ENCODE data around the gene ZCCHC14. TPM values are rescaled to one million over a fixed set of nuclear protein-coding genes. Genes with fewer than 3 reads are reported as not detected.
A peak's percentile ranks its signal among the peaks of the same experiment; 100 is the strongest.
"Not testable (repeated sequence)": the region's sequence is repeated elsewhere in the genome, so short reads cannot be mapped to it uniquely, and the experiment has no call there.

The ZCCHC14 gene
- total RNA-seq, 1 experiment from 2014 or later, result 45.4 TPM

- H3K27me3 Mint-ChIP-seq (ENCODE audit: unreplicated experiment), result no peaks in the 10 kb centered on the region
- CTCF ChIA-PET, result interaction anchor here (0.9 to 1.2 kb wide), 2 partner anchors 19 to 194 kb away, joined by 4 to 5 read pairs; no protein-coding TSS in a partner anchor
- H3K27ac Mint-ChIP-seq (ENCODE audit: unreplicated experiment), result peak overlapping the region; percentile 95
- peaks cover 71% of the 10 kb centered on the region for H3K36me3 Mint-ChIP-seq (ENCODE audit: insufficient read depth, unreplicated experiment)
- H3K4me3 Mint-ChIP-seq (ENCODE audit: low read depth, unreplicated experiment), result peak overlapping the region; percentile 55
- peak; percentile 95 for DNase-seq
- H3K9me3 Mint-ChIP-seq (ENCODE audit: low read depth, unreplicated experiment), result no peaks in the 10 kb centered on the region
- TSS peak; percentile 37 for BruUV-seq (replicated peaks)
- peaks cover 32% of the 10 kb centered on the region for H3K4me1 Mint-ChIP-seq (ENCODE audit: low read depth, unreplicated experiment)
- no peak for TF ChIP-seq CTCF (IDR thresholded peaks at IDR 0.05; ENCODE audit: unreplicated experiment)
- intact Hi-C loops (cut with micrococcal nuclease; ENCODE audit: unreplicated experiment), result no loop called here
Observed at GRCh38 chr16:87387942-87388817, 104.6 kb downstream of the ZCCHC14 start.

- Mint-ChIP-seq H3K36me3 (ENCODE audit: insufficient read depth, unreplicated experiment) (peaks cover 60% of the 10 kb centered on the region), H3K4me3 (ENCODE audit: low read depth, unreplicated experiment) (peak overlapping the region; percentile 90), H3K4me1 (ENCODE audit: low read depth, unreplicated experiment) (peaks cover 57% of the 10 kb centered on the region)
- intact Hi-C loops (cut with micrococcal nuclease; ENCODE audit: unreplicated experiment); DNase-seq; BruUV-seq (replicated peaks); H3K27ac Mint-ChIP-seq (ENCODE audit: unreplicated experiment); H3K27me3 Mint-ChIP-seq (ENCODE audit: unreplicated experiment); H3K9me3 Mint-ChIP-seq (ENCODE audit: low read depth, unreplicated experiment): not testable (repeated sequence)
- CTCF ChIA-PET, result interaction anchor here (0.6 to 2.1 kb wide), 2 partner anchors 56 to 68 kb away, joined by 3 to 9 read pairs; partner anchors contain the start of gene C16orf95
Observed at GRCh38 chr16:87384875-87385167, 108.0 kb downstream of the ZCCHC14 start.

- no peak for TF ChIP-seq CTCF (IDR thresholded peaks at IDR 0.05; ENCODE audit: unreplicated experiment)
- Mint-ChIP-seq H3K9me3 (ENCODE audit: low read depth, unreplicated experiment) (no peaks in the 10 kb centered on the region), H3K36me3 (ENCODE audit: insufficient read depth, unreplicated experiment) (peaks cover 55% of the 10 kb centered on the region), H3K4me1 (ENCODE audit: low read depth, unreplicated experiment) (peaks cover 52% of the 10 kb centered on the region), H3K4me3 (ENCODE audit: low read depth, unreplicated experiment) (peak overlapping the region; percentile 90), H3K27me3 (ENCODE audit: unreplicated experiment) (no peaks in the 10 kb centered on the region), H3K27ac (ENCODE audit: unreplicated experiment) (peak overlapping the region; percentile 100)
- intact Hi-C loops (cut with micrococcal nuclease; ENCODE audit: unreplicated experiment), result no loop called here
- DNase-seq, result peak; percentile 65
- CTCF ChIA-PET, result interaction anchor here (0.6 to 2.2 kb wide), 7 partner anchors 10 to 252 kb away, joined by 3 to 10 read pairs (median 4); partner anchors contain the start of gene C16orf95
- BruUV-seq (replicated peaks), result TSS peak; percentile 30
Observed at GRCh38 chr16:87384162-87384874, 108.5 kb downstream of the ZCCHC14 start.

GRCh38 chr16:87383505-87384161, 109.2 kb downstream of the ZCCHC14 start, which contains the start of gene FBXO31:
Gene FBXO31 (minus strand): TSS chr16:87383776. CDS start chr16:87383744, 32 bp downstream.
- Mint-ChIP-seq H3K9me3 (ENCODE audit: low read depth, unreplicated experiment) (no peaks in the 10 kb centered on the region), H3K27ac (ENCODE audit: unreplicated experiment) (peak within 1 kb of the TSS; percentile 100), H3K27me3 (ENCODE audit: unreplicated experiment) (no peaks in the 10 kb centered on the region), H3K36me3 (ENCODE audit: insufficient read depth, unreplicated experiment) (peaks cover 50% of the 10 kb centered on the region), H3K4me1 (ENCODE audit: low read depth, unreplicated experiment) (peaks cover 47% of the 10 kb centered on the region), H3K4me3 (ENCODE audit: low read depth, unreplicated experiment) (peak within 1 kb of the TSS; percentile 90)
- intact Hi-C loops (cut with micrococcal nuclease; ENCODE audit: unreplicated experiment), result no loop called here
- DNase-seq, result peak; percentile 94
- TF ChIP-seq CTCF (IDR thresholded peaks at IDR 0.05; ENCODE audit: unreplicated experiment), result no peak
- CTCF ChIA-PET, result interaction anchor here (0.6 to 2.2 kb wide), 8 partner anchors 11 to 253 kb away, joined by 3 to 10 read pairs (median 5); partner anchors contain the start of gene C16orf95
- BruUV-seq (replicated peaks), result no TSS peak

All from Calu3 (cell line).